HL-60 (cell line): Measurements from ENCODE around the gene FOXC2.

ENCODE experiments used
- CTCF ChIP-seq: IDR thresholded peaks from one replicate; pipeline ENCODE4 v1.5.1; 2011; ENCODE audit warnings: low read length, control low read depth, inconsistent platforms; ENCODE audit not compliant: insufficient read depth
- GABPA ChIP-seq: IDR thresholded peaks from 2 replicates; pipeline ENCODE4 v1.6.1; 2012; ENCODE audit warnings: low read depth
- POLR2AphosphoS5 ChIP-seq: IDR thresholded peaks from 2 replicates; pipeline ENCODE4 v1.6.1; 2012; ENCODE audit warnings: low read depth
- REST ChIP-seq: IDR thresholded peaks from 2 replicates; pipeline ENCODE4 v1.6.1; 2012; ENCODE audit warnings: low read depth; ENCODE audit not compliant: insufficient replicate concordance
- SPI1 ChIP-seq: IDR thresholded peaks from 2 replicates; pipeline ENCODE4 v1.6.1; 2012; ENCODE audit warnings: low read depth, mild to moderate bottlenecking, borderline replicate concordance

GRCh38 chr16:86534779-86535615, 31.6 kb upstream of the FOXC2 start:
- TF ChIP-seq CTCF (no peak), REST (no peak), POLR2AphosphoS5 (no peak), GABPA (no peak), SPI1 (no peak)
